Transverse colon (tissue), 4 donors: Measurements from ENCODE around the gene UBN2. TPM values are rescaled to one million over a fixed set of nuclear protein-coding genes. Genes with fewer than 3 reads are reported as not detected.
A peak's percentile ranks its signal among the peaks of the same experiment; 100 is the strongest.

Experiments used
- DNase-seq: peaks from one replicate; pipeline ENCODE4 v3.0.0-alpha.2; 2019
- H3K27ac ChIP-seq, 4 donors: fragments of 200-600 bp; sonication (generic); 2 replicates each; pipeline ENCODE4 v1.5.1; 2016 to 2018; ENCODE audit warnings: inconsistent platforms in 4 of 4
- H3K27me3 ChIP-seq: fragments of 200-600 bp; sonication (generic); 2 replicates; pipeline ENCODE4 v1.5.1; 2017; ENCODE audit warnings: inconsistent platforms
- H3K36me3 ChIP-seq, 4 donors: fragments of 200-600 bp; sonication (generic); 2 replicates each; pipeline ENCODE4 v1.5.1; 2017 to 2019; ENCODE audit warnings: inconsistent platforms in 4 of 4
- H3K4me1 ChIP-seq, 4 donors: fragments of 200-600 bp; sonication (generic); 2 replicates each; pipeline ENCODE4 v1.5.1; 2017 to 2020; ENCODE audit warnings: inconsistent platforms in 4 of 4
- H3K4me3 ChIP-seq, 4 donors: fragments of 200-600 bp; sonication (generic); 1 replicate in 1 of 4; 2 replicates in 3 of 4; pipeline versions ENCODE4 v1.5.1 to v1.6.1; 2017 to 2019; ENCODE audit warnings: inconsistent platforms in 4 of 4
- H3K9me3 ChIP-seq, 2 donors: fragments of 200-600 bp; sonication (generic); 2 replicates each; pipeline ENCODE4 v1.5.1; 2017 to 2019; ENCODE audit warnings: inconsistent platforms in 2 of 2
- EP300 ChIP-seq: sonication (generic); formaldehyde crosslinking; IDR thresholded peaks from one replicate; pipeline ENCODE4 v1.6.1; 2017; ENCODE audit warnings: antibody characterized with exemption, low read depth
- POLR2A ChIP-seq: fragments of 450-650 bp; IDR thresholded peaks from one replicate; pipeline ENCODE4 v1.6.1; 2016; ENCODE audit warnings: antibody characterized with exemption, mild to moderate bottlenecking, moderate library complexity
- POLR2AphosphoS5 ChIP-seq, 3 donors: sonication (generic); formaldehyde crosslinking; IDR thresholded peaks; one replicate each; pipeline ENCODE4 v1.6.1; 2016; ENCODE audit warnings: antibody characterized with exemption in 3 of 3
- WGBS, 2 donors: methylation state at CpG; one replicate each; pipeline ENCODE4 v1.1.5; 2018; ENCODE audit warnings: low coverage in 1 of 2; 5-methylcytosine and 5-hydroxymethylcytosine counted together
- in situ Hi-C, 4 donors: fragments of 200-750 bp; cut with MboI; loops; one replicate each; pipeline versions ENCODE4 v1.15.0 to v1.15.1; 2017; ENCODE audit warnings: low sequenced_read_pairs in 3 of 4, low pct_ligation_motif_present in 1 of 4, low pct_unique_long_range_greater_than_20kb in 1 of 4
- intact Hi-C: fragments of 100-400 bp; cut with DNase I; formaldehyde crosslinking; loops from one replicate; pipeline ENCODE4 v1.15.1; 2023; ENCODE audit warnings: low total_unique reads
- total RNA-seq, 4 donors: library from RNA; depleted of rRNA; stranded (reverse); fragments of >200 nt; gene quantifications; one replicate each; pipeline ENCODE4 v1.1.0, GENCODE V29; 2016
- TF ChIP-seq, protein P1 (sequence below), 5 experiments: fragments of 200-600 bp in 3 of 5; fragments of 450-650 bp in 2 of 5; sonication (generic) in 3 of 5; IDR thresholded peaks; 1 replicate in 2 of 5; 2 replicates in 3 of 5; pipeline ENCODE4 v1.5.1; 2016 to 2017; ENCODE audit warnings: antibody characterized with exemption in 5 of 5, inconsistent platforms in 3 of 5, mild to moderate bottlenecking in 2 of 5, moderate library complexity in 1 of 5

UBN2 gene
- total RNA-seq, 4 donors from 2014 or later, result 9.7 to 22.1 (median 13.9) TPM

DNA sequence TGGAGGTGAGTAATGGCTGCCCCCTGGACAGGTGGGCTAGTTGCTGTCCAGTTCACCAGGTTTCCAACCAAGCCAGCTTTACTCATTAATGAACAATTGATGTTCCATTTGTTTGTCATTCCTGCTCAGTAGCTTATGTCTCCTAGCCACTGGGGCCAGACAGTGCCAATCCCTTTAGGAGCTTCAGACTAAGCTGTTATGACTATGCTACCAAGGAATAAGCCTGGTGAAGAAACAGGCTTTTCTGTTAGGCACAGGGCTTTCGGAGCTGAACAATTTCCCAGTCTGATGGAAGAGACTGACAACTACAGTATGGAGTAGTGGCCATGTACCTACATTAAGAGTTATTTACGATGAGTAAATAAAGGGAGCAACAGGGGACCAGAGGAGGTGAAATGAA, 108.0 kb downstream of the UBN2 start:
- in situ Hi-C loops, result no loop called here
- Histone ChIP-seq H3K4me1 (peaks cover 6 to 12% (median 6%) of the 10 kb centered on the region in 4 donors), H3K9me3 (no peaks in the 10 kb centered on the region), H3K27ac (no peak overlapping the region), H3K4me3 (no peak overlapping the region), H3K36me3 (no peaks in the 10 kb centered on the region), H3K27me3 (no peaks in the 10 kb centered on the region)
- no peak for TF ChIP-seq POLR2A
- no peak for TF ChIP-seq EP300
- TF ChIP-seq POLR2AphosphoS5 (IDR thresholded peaks at IDR 0.05), result no peak
- TF ChIP-seq, protein P1, sequence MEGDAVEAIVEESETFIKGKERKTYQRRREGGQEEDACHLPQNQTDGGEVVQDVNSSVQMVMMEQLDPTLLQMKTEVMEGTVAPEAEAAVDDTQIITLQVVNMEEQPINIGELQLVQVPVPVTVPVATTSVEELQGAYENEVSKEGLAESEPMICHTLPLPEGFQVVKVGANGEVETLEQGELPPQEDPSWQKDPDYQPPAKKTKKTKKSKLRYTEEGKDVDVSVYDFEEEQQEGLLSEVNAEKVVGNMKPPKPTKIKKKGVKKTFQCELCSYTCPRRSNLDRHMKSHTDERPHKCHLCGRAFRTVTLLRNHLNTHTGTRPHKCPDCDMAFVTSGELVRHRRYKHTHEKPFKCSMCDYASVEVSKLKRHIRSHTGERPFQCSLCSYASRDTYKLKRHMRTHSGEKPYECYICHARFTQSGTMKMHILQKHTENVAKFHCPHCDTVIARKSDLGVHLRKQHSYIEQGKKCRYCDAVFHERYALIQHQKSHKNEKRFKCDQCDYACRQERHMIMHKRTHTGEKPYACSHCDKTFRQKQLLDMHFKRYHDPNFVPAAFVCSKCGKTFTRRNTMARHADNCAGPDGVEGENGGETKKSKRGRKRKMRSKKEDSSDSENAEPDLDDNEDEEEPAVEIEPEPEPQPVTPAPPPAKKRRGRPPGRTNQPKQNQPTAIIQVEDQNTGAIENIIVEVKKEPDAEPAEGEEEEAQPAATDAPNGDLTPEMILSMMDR (IDR thresholded peaks at IDR 0.05), result no peak
- no peak for DNase-seq
- intact Hi-C loops, result no loop called here
- 95 to 100% methylated on average over 1 to 2 of the region's 2 CpGs for WGBS, 2 donors

DNA sequence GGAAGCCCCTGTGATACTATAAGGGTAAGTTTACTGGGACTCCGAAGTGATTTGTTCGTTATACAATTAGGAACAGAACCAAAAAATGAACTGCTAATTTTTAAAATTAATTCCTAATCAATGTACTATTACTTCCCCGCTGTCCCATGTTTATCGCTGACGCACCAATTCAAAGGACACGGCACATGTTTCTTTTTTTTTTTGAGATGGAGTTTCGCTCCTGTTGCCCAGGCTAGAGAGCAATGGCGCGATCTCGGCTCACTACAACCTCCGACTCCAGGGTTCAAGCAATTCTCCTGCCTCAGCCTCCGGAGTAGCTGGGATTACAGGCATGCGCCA, 108.6 kb downstream of the UBN2 start:
- Histone ChIP-seq H3K27me3 (no peaks in the 10 kb centered on the region), H3K36me3 (no peaks in the 10 kb centered on the region), H3K4me3 (peak overlapping the region; percentile 1 to 90 (median 80)), H3K4me1 (peaks cover 6 to 12% (median 6%) of the 10 kb centered on the region in 4 donors), H3K27ac (peak overlapping the region; percentile 98 to 100 (median 99)), H3K9me3 (no peaks in the 10 kb centered on the region)
- WGBS, 2 donors, result 86% methylated on average over 11 to 13 of the region's 13 CpGs
- in situ Hi-C loops (no loop called here), intact Hi-C loops (no loop called here)
- no peak for TF ChIP-seq POLR2A
- TF ChIP-seq POLR2AphosphoS5 (IDR thresholded peaks at IDR 0.05), result no peak
- TF ChIP-seq, protein P1 (IDR thresholded peaks at IDR 0.05), result no peak
- TF ChIP-seq EP300, result no peak
- DNase-seq, result no peak

DNA sequence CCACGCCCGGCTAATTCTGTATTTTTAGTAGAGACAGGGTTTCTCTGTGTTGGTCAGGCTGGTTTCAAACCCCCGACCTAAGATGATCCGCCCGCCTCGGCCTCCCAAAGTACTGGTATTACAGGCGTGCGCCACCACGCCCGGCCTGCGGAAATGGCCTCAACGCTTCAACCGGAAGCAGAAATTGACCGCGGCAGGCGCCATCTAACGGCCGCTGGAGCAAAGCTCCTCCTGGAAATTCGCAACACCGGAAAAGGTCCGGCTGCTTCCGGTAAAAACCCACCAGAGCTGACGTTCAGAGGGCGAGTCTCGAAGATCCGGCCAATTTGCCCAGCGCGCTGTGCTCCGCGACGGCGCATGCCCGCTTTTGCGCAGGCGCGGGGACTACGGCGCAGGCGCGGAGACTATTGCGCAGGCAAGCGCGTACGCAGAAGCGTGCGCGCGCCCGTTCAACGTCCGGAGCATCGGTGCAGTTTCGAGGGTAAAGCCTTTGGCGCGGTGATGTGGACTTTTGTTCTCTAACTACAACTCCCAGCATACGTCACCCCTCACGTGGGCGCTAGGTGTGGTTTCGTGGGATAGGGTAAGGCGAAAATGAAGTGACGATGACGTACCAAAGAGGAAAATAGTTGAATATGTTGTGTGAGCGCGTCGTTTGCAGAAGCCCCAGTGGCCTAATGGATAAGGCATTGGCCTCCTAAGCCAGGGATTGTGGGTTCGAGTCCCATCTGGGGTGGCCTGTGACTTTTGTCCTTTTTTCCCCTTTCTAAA, 109.2 kb downstream of the UBN2 start:
- intact Hi-C loops (no loop called here), in situ Hi-C loops (no loop called here)
- TF ChIP-seq POLR2AphosphoS5 (IDR thresholded peaks at IDR 0.05) (peak; percentile 75 to 81 (median 75)), EP300 (peak; percentile 54), POLR2A (peak; percentile 24)
- TF ChIP-seq, protein P1 (IDR thresholded peaks at IDR 0.05), result peak; percentile 60 to 88 (median 75)
- H3K27me3 ChIP-seq, result no peaks in the 10 kb centered on the region
- H3K9me3 ChIP-seq, result no peaks in the 10 kb centered on the region
- peak; percentile 99 for DNase-seq
- H3K27ac ChIP-seq, result peak overlapping the region; percentile 98 to 100 (median 99)
- 3% methylated on average over 66 of the region's 66 CpGs; no CpG with 5 or more reads in 1 of the 2 donors for WGBS, 2 donors
- no peaks in the 10 kb centered on the region for H3K36me3 ChIP-seq
- peak overlapping the region; percentile 73 to 90 (median 80) for H3K4me3 ChIP-seq
- peaks cover 6 to 12% (median 6%) of the 10 kb centered on the region in 4 donors for H3K4me1 ChIP-seq

DNA sequence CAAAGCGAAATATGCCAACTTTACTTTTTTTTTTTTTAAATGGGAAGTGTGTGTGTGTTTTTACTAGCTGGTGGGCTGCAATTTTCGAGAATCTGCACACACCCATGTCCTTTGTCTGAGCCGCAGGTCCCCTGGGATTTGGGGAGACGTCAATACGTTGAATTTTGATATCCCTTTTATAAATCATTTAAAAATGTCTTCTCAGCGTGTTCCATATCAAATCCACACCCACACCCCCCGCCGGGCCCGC, 109.7 kb downstream of the UBN2 start:
- peak overlapping the region; percentile 73 to 90 (median 80) for H3K4me3 ChIP-seq
- intact Hi-C loops, result no loop called here
- H3K36me3 ChIP-seq, result peaks cover 0 to 5% (median 0%) of the 10 kb centered on the region in 4 donors
- TF ChIP-seq EP300 (no peak), POLR2A (no peak), POLR2AphosphoS5 (IDR thresholded peaks at IDR 0.05) (no peak)
- TF ChIP-seq, protein P1 (IDR thresholded peaks at IDR 0.05), result no peak
- WGBS, 2 donors, result 0 to 1% methylated on average over 5 to 9 of the region's 9 CpGs
- H3K27me3 ChIP-seq, result no peaks in the 10 kb centered on the region
- peak overlapping the region; percentile 98 to 100 (median 99) for H3K27ac ChIP-seq
- no peaks in the 10 kb centered on the region for H3K9me3 ChIP-seq
- no peak for DNase-seq
- in situ Hi-C loops, result no loop called here
- H3K4me1 ChIP-seq, result peaks cover 6 to 12% (median 6%) of the 10 kb centered on the region in 4 donors
